Measurements from ENCODE around the gene CACNA1H. TPM values are rescaled to one million over a fixed set of nuclear protein-coding genes. Genes with fewer than 3 reads are reported as not detected.

CACNA1H gene
- polyA plus RNA-seq, 1 experiment, result 0.37 TPM

- Histone ChIP-seq H3K36me3 (ENCODE audit: control insufficient read depth, insufficient read depth, low read length) (no peaks in the 10 kb centered on the region), H3K27me3 (ENCODE audit: control insufficient read depth, insufficient read depth, low read length) (peaks cover 2% of the 10 kb centered on the region; the same call in 1 of the 2 replicates), H3K4me3 (ENCODE audit: low read depth, low read length) (no peak overlapping the region)
- TF ChIP-seq CTCF (IDR thresholded peaks at IDR 0.05; ENCODE audit: insufficient read depth, low read depth, low read length), result no peak
- ChIA-PET POLR2A (no interaction called here), CTCF (interaction anchor here (0.6 kb wide), 1 partner anchor 264 kb away, joined by 3 read pairs; no protein-coding TSS in a partner anchor)
- DNase-seq (ENCODE audit: low read depth), result no peak
These were observed 38.9 kb upstream of the CACNA1H start for GRCh38 chr16:1113889-1114526.

- TF ChIP-seq CTCF (IDR thresholded peaks at IDR 0.05; ENCODE audit: insufficient read depth, low read depth, low read length), result no peak
- no peak overlapping the region for H3K4me3 ChIP-seq (ENCODE audit: low read depth, low read length)
- CTCF ChIA-PET, result no interaction called here
- no peaks in the 10 kb centered on the region; the same call in 1 of the 2 replicates for H3K27me3 ChIP-seq (ENCODE audit: control insufficient read depth, insufficient read depth, low read length)
- DNase-seq (ENCODE audit: low read depth), result no peak
- POLR2A ChIA-PET, result no interaction called here
- H3K36me3 ChIP-seq (ENCODE audit: control insufficient read depth, insufficient read depth, low read length), result no peaks in the 10 kb centered on the region
These were observed 36.2 kb upstream of the CACNA1H start for GRCh38 chr16:1116693-1117077.

GRCh38 chr16:1117176-1117900, 35.6 kb upstream of the CACNA1H start:
- ChIA-PET POLR2A (no interaction called here), CTCF (no interaction called here)
- DNase-seq (ENCODE audit: low read depth), result no peak
- Histone ChIP-seq H3K36me3 (ENCODE audit: control insufficient read depth, insufficient read depth, low read length) (no peaks in the 10 kb centered on the region), H3K27me3 (ENCODE audit: control insufficient read depth, insufficient read depth, low read length) (no peaks in the 10 kb centered on the region; the same call in 1 of the 2 replicates), H3K4me3 (ENCODE audit: low read depth, low read length) (no peak overlapping the region)
- no peak for TF ChIP-seq CTCF (IDR thresholded peaks at IDR 0.05; ENCODE audit: insufficient read depth, low read depth, low read length)

- Histone ChIP-seq H3K27me3 (ENCODE audit: control insufficient read depth, insufficient read depth, low read length) (no peaks in the 10 kb centered on the region; the same call in 1 of the 2 replicates), H3K4me3 (ENCODE audit: low read depth, low read length) (no peak overlapping the region), H3K36me3 (ENCODE audit: control insufficient read depth, insufficient read depth, low read length) (no peaks in the 10 kb centered on the region)
- TF ChIP-seq CTCF (IDR thresholded peaks at IDR 0.05; ENCODE audit: insufficient read depth, low read depth, low read length), result no peak
- DNase-seq (ENCODE audit: low read depth), result no peak
- CTCF ChIA-PET, result no interaction called here
- POLR2A ChIA-PET, result no interaction called here
These were observed 35.0 kb upstream of the CACNA1H start for GRCh38 chr16:1117926-1118325.

GRCh38 chr16:1119129-1119528, 33.8 kb upstream of the CACNA1H start:
- DNase-seq (ENCODE audit: low read depth), result no peak
- no peak for TF ChIP-seq CTCF (IDR thresholded peaks at IDR 0.05; ENCODE audit: insufficient read depth, low read depth, low read length)
- H3K36me3 ChIP-seq (ENCODE audit: control insufficient read depth, insufficient read depth, low read length), result no peaks in the 10 kb centered on the region
- no peaks in the 10 kb centered on the region for H3K27me3 ChIP-seq (ENCODE audit: control insufficient read depth, insufficient read depth, low read length)
- ChIA-PET POLR2A (no interaction called here), CTCF (no interaction called here)
- no peak overlapping the region for H3K4me3 ChIP-seq (ENCODE audit: low read depth, low read length)
